GM12891 (cell line): ENCODE measurements around the gene KIAA1549.

Experiments
- POLR2A ChIP-seq: IDR thresholded peaks from 2 replicates; pipeline ENCODE4 v1.6.1; 2011; ENCODE audit warnings: low read depth, low read length, control low read depth
- POLR2AphosphoS5 ChIP-seq: IDR thresholded peaks from 2 replicates; pipeline ENCODE4 v1.6.1; 2011; ENCODE audit warnings: low read depth, low read length, control low read depth
- TAF1 ChIP-seq: IDR thresholded peaks from 2 replicates; pipeline ENCODE4 v1.6.1; 2011; ENCODE audit warnings: low read depth, low read length, control low read depth

GRCh38 chr7:138916731-138917130 is 64.5 kb downstream of the KIAA1549 start:
- no peak for TF ChIP-seq POLR2A
- no peak for TF ChIP-seq POLR2AphosphoS5
- no peak for TF ChIP-seq TAF1
